ENCODE data around the gene CLDN8. TPM values are rescaled to one million over a fixed set of nuclear protein-coding genes. Genes with fewer than 3 reads are reported as not detected.

CLDN8 gene
- total RNA-seq, 1 experiment from 2014 or later: not detected

- Histone ChIP-seq H3K9me3 (ENCODE audit: control insufficient read depth in 1 of 2, insufficient read depth in 1 of 2, low read depth in 1 of 2, low read length in 2 of 2) (peaks cover 13 to 35% of the 10 kb centered on the region in 2 experiments; a peak in 2 of 4 replicates), H3K27me3 (ENCODE audit: insufficient read depth, low read length) (no peaks in the 10 kb centered on the region), H3K27ac (ENCODE audit: low read depth, low read length) (no peak overlapping the region), H3K4me3 (replicated peaks in 1 of 2; ENCODE audit: low read depth in 1 of 2, low read length in 2 of 2) (no peak overlapping the region), H3K36me3 (ENCODE audit: control insufficient read depth in 1 of 2, insufficient read depth in 2 of 2, low read length in 2 of 2) (no peaks in the 10 kb centered on the region), H3K4me2 (ENCODE audit: low read length) (no peak overlapping the region), H3K79me2 (ENCODE audit: insufficient read depth, low read length) (no peaks in the 10 kb centered on the region), H3K9me2 (ENCODE audit: insufficient read depth) (no peaks in the 10 kb centered on the region), H3K4me1 (ENCODE audit: control insufficient read depth in 1 of 2, insufficient read depth in 2 of 2, low read length in 2 of 2) (no peaks in the 10 kb centered on the region), H2AFZ (ENCODE audit: low read depth, low read length, poor library complexity, severe bottlenecking) (no peak overlapping the region), H3K9ac (ENCODE audit: low read length) (no peak overlapping the region), H4K20me1 (ENCODE audit: insufficient read depth) (no peaks in the 10 kb centered on the region)
- RAD21 ChIA-PET (ENCODE audit: low non-redundant PET in 1 of 2, low total read pairs in 2 of 2, uncharacterized antibody in 2 of 2, unreplicated experiment in 2 of 2): no interaction called here
- POLR2A ChIA-PET: no interaction called here
- ATAC-seq (no peak), DNase-seq (ENCODE audit: low read depth, low spot score) (no peak)
- no TSS peak for BruUV-seq (replicated peaks)
- intact Hi-C loops (cut with micrococcal nuclease): no loop called here
- no peak for TF ChIP-seq TCF7L2 (IDR thresholded peaks at IDR 0.05; ENCODE audit: borderline replicate concordance, extremely low read depth, insufficient read depth, insufficient read length)
- no peak for TF ChIP-seq RAD21 (IDR thresholded peaks at IDR 0.05; ENCODE audit: low read depth)
- no peak for TF ChIP-seq CTCF (IDR thresholded peaks at IDR 0.05 in 2 of 3, conservative IDR thresholded peaks at IDR 0.05 in 1 of 3; ENCODE audit: borderline replicate concordance in 1 of 3, insufficient read depth in 1 of 3, low read depth in 2 of 3, low read length in 2 of 3)
- TF ChIP-seq YY1 (IDR thresholded peaks at IDR 0.05; ENCODE audit: extremely low read depth, insufficient replicate concordance, low read depth, low read length): no peak
- no peak for TF ChIP-seq ZFX (IDR thresholded peaks at IDR 0.05)
- TF ChIP-seq SRF (IDR thresholded peaks at IDR 0.05; ENCODE audit: low read depth): no peak
- no peak for TF ChIP-seq POLR2AphosphoS5 (IDR thresholded peaks at IDR 0.05; ENCODE audit: low read depth, low read length)
- no peak for TF ChIP-seq ATF3 (IDR thresholded peaks at IDR 0.05)
- TF ChIP-seq FOSL1 (IDR thresholded peaks at IDR 0.05; ENCODE audit: low read depth): no peak
- TF ChIP-seq, protein P1, sequence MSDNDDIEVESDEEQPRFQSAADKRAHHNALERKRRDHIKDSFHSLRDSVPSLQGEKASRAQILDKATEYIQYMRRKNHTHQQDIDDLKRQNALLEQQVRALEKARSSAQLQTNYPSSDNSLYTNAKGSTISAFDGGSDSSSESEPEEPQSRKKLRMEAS (IDR thresholded peaks at IDR 0.05): no peak
- TF ChIP-seq, protein P2, sequence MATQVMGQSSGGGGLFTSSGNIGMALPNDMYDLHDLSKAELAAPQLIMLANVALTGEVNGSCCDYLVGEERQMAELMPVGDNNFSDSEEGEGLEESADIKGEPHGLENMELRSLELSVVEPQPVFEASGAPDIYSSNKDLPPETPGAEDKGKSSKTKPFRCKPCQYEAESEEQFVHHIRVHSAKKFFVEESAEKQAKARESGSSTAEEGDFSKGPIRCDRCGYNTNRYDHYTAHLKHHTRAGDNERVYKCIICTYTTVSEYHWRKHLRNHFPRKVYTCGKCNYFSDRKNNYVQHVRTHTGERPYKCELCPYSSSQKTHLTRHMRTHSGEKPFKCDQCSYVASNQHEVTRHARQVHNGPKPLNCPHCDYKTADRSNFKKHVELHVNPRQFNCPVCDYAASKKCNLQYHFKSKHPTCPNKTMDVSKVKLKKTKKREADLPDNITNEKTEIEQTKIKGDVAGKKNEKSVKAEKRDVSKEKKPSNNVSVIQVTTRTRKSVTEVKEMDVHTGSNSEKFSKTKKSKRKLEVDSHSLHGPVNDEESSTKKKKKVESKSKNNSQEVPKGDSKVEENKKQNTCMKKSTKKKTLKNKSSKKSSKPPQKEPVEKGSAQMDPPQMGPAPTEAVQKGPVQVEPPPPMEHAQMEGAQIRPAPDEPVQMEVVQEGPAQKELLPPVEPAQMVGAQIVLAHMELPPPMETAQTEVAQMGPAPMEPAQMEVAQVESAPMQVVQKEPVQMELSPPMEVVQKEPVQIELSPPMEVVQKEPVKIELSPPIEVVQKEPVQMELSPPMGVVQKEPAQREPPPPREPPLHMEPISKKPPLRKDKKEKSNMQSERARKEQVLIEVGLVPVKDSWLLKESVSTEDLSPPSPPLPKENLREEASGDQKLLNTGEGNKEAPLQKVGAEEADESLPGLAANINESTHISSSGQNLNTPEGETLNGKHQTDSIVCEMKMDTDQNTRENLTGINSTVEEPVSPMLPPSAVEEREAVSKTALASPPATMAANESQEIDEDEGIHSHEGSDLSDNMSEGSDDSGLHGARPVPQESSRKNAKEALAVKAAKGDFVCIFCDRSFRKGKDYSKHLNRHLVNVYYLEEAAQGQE (IDR thresholded peaks at IDR 0.05; ENCODE audit: low read depth): no peak
- no peak for TF ChIP-seq SIN3A (IDR thresholded peaks at IDR 0.05; ENCODE audit: low read depth)
- no peak for TF ChIP-seq POLR2A (IDR thresholded peaks at IDR 0.05; ENCODE audit: borderline replicate concordance, extremely low read depth, insufficient read depth, insufficient read length)
- TF ChIP-seq, protein P3, sequence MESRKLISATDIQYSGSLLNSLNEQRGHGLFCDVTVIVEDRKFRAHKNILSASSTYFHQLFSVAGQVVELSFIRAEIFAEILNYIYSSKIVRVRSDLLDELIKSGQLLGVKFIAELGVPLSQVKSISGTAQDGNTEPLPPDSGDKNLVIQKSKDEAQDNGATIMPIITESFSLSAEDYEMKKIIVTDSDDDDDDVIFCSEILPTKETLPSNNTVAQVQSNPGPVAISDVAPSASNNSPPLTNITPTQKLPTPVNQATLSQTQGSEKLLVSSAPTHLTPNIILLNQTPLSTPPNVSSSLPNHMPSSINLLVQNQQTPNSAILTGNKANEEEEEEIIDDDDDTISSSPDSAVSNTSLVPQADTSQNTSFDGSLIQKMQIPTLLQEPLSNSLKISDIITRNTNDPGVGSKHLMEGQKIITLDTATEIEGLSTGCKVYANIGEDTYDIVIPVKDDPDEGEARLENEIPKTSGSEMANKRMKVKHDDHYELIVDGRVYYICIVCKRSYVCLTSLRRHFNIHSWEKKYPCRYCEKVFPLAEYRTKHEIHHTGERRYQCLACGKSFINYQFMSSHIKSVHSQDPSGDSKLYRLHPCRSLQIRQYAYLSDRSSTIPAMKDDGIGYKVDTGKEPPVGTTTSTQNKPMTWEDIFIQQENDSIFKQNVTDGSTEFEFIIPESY (IDR thresholded peaks at IDR 0.05; ENCODE audit: extremely low read depth, insufficient replicate concordance, low read length): no peak
- TF ChIP-seq JUND (IDR thresholded peaks at IDR 0.05): no peak
- CTCF ChIA-PET: no interaction called here
Observed at GRCh38 chr21:30227633-30228404, 11.9 kb upstream of the CLDN8 start.
